CD4-positive, alpha-beta T cell treated with Interleukin-2 at 100 ng/mL for 4 hours (primary cell): ENCODE measurements around the gene PHACTR4.
A peak's percentile ranks its signal among the peaks of the same experiment; 100 is the strongest.
"Not testable (repeated sequence)": the region's sequence is repeated elsewhere in the genome, so short reads cannot be mapped to it uniquely, and the experiment has no call there.

ENCODE experiments used
- DNase-seq: peaks from one replicate; pipeline ENCODE4 v3.0.0-alpha.2; 2020; ENCODE audit warnings: low spot score

The PHACTR4 gene

DNA sequence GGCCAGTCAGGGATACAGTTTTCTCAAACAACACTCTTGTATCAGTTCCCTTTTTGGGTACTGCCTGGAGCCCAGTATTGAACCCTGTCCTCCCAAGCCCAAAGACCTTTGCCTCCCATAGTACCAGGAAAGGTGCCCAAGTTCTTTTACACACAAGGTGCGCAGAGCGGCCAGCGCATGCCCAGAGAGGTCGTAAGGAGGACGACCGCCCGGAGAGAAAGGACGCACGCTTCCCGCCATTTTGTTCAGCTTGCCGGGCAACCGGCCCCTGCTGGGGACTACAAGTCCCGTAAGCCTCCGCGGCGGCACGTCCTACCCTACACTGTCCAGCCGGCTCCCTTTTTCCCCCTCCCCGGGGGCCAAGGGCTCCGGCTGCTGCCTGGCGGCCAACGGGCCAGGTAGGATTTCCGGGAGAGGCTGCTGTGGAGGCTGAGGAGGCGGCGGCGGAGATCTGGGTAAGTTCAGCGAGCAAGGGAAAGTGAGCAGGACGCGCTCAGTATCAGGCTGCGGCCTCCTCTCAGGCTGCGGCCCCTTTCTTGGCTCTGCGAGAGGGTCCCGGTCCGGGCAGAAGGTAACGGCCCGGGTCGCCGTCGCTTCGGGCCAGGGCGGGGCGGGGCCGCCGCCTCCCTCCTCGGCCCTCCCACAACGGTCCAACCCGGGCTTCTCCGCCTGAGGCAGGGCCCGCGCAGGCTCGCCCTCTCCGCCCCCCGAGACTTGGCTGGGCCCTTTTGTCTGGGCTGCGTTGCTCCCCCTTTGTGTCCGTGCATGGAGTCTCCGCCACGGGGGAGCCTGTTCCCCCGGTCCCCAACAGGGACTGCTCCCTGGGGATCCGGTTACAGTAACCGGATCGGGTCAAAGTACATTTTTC, at the start of gene PHACTR4:
PHACTR4 (plus strand) TSS at position 370 of the 868 bp plus-strand sequence. CDS start 37,708 bp downstream, outside the sequence.
- peak; percentile 79 for DNase-seq

DNA sequence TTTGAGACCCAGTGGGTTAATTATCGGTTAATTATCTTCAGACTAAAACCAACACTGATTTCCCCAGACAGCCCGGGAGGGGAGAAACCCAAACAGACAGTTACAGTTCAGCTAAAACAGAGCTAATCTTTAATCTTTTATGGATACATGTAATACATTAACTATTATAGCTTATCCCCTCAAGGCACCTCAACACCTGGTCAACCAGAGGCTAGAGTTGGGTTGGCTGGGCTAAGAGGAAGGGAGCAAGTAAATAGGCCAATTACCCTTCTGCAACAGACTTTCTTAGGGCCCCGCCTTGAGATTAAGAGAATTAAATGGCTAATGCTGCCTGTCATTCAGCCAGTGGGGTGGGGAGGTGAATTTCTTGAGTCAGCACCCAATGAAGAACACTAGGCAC, 47.3 kb upstream of the PHACTR4 start:
- DNase-seq: no peak

DNA sequence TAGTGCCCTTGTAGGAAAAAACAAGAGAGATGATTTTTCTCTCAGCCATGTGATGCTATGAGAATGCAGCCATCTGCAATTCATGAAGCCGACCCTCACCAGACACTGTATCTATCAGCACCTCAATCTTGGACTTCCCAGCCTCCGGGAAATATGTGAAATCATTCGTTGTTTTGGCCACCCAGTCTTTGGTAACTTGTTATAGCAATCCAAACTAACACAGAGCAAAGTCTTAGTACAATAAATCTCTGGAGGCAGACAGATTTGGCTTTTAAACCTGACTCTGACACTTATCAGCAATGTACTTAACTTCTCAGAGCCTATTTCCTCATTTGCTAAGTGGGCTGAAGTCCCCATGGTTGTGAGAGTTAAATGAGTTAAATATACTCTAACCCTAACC, 45.8 kb upstream of the PHACTR4 start:
- DNase-seq: no peak

GRCh38 chr1:28326515-28326914, 43.0 kb upstream of the PHACTR4 start:
- DNase-seq: no peak

- DNase-seq: no peak
These were observed 42.6 kb upstream of the PHACTR4 start for GRCh38 chr1:28326984-28327383.

DNA sequence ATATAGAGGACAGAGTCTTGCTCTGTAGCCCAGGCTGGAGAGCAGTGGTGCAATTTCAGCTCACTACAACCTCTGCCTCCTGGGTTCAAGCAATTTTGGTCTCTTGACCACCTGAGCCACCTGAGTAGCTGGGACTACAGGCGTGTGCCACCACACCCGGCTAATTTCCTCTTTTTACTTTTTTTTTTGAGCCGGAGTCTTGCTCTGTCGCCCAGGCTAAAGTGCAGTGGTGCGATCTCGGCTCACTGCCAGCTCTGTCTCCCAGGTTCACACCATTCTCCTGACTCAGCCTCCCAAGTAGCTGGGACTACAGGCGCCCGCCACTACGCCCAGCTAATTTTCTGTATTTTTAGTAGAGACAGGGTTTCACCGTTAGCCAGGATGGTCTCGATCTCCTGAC, 42.1 kb upstream of the PHACTR4 start:
- not testable (repeated sequence) for DNase-seq

DNA sequence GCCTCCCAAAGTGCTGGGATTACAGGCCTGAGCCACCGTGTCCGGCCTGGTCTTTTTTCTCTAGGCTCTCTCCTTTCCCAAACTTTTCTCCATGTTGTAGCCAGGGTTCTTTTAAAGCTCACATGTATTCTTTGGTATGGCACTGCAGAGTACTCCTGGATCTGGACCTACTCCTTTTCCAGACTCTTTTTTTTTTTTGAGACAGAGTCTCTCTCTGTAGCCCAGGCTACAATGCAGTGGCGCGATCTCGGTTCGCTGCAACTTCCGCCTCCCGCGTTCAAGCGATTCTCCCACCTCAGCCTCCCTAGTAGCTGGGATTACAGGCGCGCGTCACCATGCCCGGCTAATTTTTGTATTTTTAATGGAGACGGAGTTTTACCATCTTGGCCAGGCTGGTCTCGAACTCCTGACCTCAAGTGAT, 41.3 kb upstream of the PHACTR4 start:
- no peak for DNase-seq

- DNase-seq: no peak
These were observed 40.0 kb upstream of the PHACTR4 start for GRCh38 chr1:28329395-28330153.

- no peak for DNase-seq
These were observed 30.6 kb upstream of the PHACTR4 start for GRCh38 chr1:28338897-28339296.

GRCh38 chr1:28339551-28339950, 30.0 kb upstream of the PHACTR4 start:
- DNase-seq: no peak

- no peak for DNase-seq
These were observed 29.1 kb upstream of the PHACTR4 start for GRCh38 chr1:28340221-28340974.

- DNase-seq: no peak
These were observed 27.9 kb upstream of the PHACTR4 start for GRCh38 chr1:28341591-28341990.

- DNase-seq: no peak
These were observed 26.1 kb upstream of the PHACTR4 start for GRCh38 chr1:28343405-28343804.

GRCh38 chr1:28353248-28353810, 16.2 kb upstream of the PHACTR4 start:
- not testable (repeated sequence) for DNase-seq

DNA sequence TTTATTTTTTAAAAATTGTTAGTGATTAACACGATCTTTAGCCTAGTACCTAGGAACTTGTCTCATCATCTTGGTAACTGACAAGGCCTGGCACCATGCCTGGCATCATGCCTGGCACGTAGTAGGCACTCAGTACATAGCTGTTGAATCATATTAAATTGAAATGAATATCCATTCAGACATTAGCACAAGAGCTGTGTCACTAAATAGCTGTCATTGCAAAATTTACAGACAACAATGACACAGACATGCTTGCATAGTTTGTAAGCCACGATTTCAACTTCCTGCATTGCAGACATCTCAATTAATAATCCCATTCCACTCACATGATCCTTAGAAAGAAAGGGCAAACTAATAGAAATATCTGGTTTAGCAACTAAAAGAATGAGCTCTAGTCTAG, 15.4 kb upstream of the PHACTR4 start:
- DNase-seq: no peak

GRCh38 chr1:28358716-28359115, 10.8 kb upstream of the PHACTR4 start:
- no peak for DNase-seq

GRCh38 chr1:28359592-28360239, 9.8 kb upstream of the PHACTR4 start:
- peak; percentile 75 for DNase-seq

DNA sequence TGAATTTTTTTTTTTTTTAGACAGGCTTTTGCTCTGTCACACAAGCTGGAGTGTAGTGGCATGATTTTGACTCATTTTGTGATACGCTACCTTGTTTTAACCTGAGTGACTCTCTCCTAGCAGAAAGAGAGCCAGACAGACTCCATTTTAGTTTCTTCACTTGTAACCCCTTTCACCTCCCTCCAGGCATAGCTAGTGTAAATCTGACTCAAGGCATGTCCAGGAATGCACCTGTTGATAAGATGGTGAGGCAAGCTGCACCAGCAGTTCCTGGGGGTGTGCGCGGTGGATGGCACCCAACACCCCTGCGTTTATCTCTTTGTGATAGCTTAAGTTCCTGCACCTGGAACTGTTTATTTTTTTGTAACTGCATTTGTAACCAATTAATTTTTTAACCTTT, 4.7 kb upstream of the PHACTR4 start:
- DNase-seq: no peak

- DNase-seq: peak; percentile 32
These were observed 3.7 kb upstream of the PHACTR4 start for GRCh38 chr1:28365864-28366263.

DNA sequence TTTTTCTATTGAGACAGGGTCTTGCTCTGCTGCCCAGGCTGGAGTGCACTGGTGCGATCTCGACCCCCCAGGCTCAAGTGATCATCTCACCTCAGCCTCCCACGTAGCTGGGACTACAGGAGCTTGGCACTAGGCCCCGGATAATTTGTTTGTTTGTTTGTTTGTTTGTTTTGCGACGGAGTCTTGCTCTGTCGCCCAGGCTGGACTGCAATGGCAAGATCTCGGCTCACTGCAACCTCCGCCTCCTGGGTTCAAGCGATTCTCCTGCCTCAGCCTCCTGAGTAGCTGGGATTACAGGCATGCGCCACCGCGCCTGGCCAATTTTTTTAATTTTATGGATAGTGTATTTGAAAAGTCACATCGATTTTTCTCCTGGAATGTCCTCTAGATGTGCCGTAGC, 932 bp upstream of the PHACTR4 start:
- DNase-seq: not testable (repeated sequence)

DNA sequence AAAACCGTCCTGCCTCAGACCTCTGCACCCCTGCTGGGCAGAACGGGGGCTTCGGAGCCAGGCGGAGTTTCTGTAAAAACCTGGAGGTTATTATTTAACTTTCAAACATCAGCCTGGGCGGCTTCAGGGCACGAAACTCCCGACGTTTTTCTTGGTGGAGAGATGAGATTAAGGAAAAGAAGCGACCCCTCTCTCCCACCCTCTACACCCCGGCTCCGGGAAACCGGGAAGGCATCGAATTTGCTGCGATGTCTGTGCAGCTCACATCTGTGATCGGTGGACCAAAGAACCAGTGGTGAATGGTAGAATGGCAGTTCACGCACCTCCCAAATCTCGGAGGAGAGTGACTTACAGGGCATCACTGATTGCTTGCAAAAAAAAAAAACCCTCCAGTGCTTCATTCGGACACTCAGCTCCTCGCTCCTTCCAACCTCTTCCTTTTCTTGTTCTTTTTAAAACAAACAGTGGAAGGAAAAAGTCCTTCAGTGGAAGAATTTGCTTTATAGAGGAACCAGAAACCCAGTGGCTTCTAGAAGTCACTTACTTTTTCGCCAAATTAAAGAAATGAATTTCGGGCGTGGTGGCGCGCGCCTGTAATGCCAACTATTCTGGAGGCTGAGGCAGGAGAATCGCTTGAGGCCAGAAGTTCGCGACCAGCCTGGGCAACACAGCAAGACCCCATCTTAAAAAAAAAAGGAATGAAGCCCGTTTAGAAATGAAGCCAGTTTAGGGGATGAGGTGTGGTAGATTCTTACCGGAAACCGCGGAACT, 884 bp downstream of the PHACTR4 start:
- DNase-seq: peak; percentile 19
